ENCODE results near the gene TMEM187.

Gene TMEM187

DNA sequence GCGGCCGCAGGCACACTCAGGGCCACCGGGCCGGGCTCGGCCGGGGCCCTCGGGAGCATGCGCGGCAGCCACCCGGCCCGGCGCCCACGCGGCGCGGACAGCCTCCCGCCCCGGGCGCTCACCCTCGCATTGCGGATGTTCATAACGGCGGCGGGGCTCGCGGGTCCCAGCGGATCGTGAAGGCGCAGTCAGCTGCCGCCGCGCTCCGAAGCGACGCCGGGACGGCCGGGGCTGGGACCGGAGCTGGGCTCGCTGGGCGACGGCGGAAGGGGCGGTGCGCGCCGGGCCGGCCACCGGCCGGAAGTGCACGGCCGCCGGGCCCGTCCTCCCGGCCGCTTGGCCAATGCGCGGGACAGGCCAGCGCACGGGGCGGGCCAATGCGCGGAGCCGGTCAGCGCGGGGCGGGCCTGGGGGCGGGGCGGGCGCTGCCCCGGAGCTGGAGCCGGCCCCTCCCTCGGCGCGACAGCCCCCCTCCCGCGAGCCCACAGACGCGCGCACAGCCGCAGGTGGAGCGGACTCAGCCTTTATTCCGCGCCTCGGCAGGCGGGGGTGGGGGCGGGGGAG, 37.7 kb upstream of the TMEM187 start, which contains the start of gene NAA10:
TSS of gene NAA10 (minus strand) at position 276 of the 564 bp plus-strand sequence. CDS start at position 143, 133 bp downstream.
- peak in 1 of 2 donors; percentile 22 for DNase-seq (ENCODE audit: low read depth in 2 of 2)

DNA sequence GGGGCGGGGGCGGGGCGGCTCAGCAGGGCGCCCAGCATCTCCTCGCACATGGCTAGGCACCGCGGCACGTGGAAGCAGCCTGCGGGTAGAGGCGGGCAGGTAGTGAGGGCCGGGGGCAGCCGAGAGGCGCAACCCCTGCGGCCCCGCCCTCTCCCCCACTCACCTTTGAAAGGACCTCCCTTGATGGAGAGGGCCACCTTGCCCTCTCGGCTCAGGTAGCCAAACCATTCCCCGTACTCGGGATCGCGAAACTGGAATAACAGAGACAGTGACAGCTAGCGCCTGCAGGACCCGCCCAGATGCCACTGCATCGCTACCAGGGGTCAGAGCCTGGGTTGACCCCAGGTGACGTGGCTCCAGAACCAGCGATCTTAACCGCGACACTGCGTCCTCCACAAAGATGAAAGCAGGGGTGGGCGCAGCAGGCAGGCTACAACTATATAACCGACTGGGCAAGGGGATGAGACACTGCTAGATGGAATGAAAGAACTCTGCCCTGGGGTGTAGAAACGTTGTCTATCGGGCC, 37.2 kb upstream of the TMEM187 start:
- no peak for DNase-seq (ENCODE audit: low read depth in 2 of 2)

GRCh38 chrX:153937056-153937455, 35.5 kb upstream of the TMEM187 start:
- DNase-seq (ENCODE audit: low read depth in 2 of 2): no peak

- no peak for DNase-seq (ENCODE audit: low read depth in 2 of 2)
Measured at GRCh38 chrX:153938226-153938786, 34.2 kb upstream of the TMEM187 start.

- DNase-seq (ENCODE audit: low read depth in 2 of 2): no peak
Measured at GRCh38 chrX:153939573-153939972, 33.0 kb upstream of the TMEM187 start.

DNA sequence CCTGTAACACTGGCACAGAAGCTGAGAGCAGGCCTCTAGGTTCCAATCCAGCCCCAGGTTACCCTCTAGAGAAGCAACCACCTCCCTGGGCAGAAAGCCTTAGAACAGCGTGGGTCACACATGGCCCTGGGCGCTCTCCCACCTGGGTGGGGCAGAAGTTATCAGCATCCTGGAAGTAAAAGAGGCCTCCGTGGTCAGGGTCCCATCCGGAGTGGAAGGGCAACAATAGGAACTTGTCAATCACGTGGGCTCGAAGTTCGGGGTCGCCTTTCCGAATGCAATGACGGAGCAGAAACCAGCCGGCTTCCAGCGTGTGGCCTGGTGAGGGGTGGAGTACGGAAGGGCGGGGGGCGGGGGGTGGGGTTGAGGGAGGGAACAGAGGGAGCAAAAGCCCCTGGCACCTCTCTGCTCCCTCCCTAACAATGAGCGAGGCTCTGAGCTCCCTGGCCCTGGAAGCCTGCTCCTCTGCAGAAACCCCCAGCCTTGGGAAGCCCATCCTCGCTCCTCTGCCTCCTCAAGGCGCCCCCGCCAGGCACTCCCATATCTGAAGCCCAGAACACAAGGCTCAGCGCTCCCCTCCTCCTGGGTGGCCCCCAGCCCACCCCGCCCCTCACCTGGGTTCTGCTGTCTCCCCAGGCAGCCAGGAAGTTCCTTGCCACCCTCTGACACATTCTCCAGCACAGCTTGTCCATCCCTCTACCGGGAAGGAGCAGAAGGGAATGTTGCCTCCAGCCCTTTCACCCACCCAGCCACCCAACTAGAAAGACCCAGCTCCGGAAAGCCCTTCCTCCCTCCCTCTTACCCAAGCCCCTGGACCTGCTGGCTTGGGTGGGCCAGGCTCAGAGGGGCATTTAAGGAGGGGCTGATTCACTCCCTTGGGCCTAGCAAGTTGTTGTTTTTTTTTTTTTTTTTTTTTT, 31.0 kb upstream of the TMEM187 start:
- DNase-seq (ENCODE audit: low read depth in 2 of 2): no peak

DNA sequence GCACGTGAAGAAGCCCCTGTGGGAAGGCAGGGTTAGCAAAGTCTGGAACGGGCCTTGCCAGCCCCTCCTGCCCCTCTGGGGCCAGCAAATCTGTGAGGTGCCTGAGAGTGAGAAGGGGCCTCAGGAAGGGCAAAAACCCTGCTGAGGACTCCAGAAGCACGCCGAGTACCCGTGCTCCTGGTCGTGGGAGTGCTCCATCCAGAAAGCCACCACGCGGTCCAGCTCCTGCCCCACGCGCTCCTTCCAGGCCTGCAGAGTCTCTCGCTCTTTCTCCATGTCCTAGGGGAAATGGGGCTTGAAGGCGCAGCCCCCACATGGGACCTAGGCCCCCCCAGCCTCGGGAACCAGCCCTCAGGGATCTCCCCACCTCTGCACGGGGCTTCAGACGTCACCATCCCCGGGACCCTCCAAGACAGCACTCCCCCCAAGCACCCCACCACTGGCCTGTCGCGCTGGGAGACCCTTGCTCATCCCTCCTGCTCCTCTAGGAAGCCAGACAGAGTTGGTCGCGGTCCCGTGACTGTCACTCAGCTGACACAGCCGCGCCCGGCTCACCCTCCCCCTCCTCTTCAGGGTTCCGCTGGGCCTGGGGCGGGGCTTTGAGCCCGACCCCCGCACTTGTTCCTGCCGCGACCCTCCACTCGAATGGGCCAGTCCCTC, 28.3 kb upstream of the TMEM187 start, which contains the start of gene RENBP:
TSS of gene RENBP (minus strand) at position 504 of the 660 bp plus-strand sequence. CDS start at position 471, 33 bp downstream.
- no peak for DNase-seq (ENCODE audit: low read depth in 2 of 2)

GRCh38 chrX:153944800-153945150, 27.8 kb upstream of the TMEM187 start:
- no peak for DNase-seq (ENCODE audit: low read depth in 2 of 2)

DNA sequence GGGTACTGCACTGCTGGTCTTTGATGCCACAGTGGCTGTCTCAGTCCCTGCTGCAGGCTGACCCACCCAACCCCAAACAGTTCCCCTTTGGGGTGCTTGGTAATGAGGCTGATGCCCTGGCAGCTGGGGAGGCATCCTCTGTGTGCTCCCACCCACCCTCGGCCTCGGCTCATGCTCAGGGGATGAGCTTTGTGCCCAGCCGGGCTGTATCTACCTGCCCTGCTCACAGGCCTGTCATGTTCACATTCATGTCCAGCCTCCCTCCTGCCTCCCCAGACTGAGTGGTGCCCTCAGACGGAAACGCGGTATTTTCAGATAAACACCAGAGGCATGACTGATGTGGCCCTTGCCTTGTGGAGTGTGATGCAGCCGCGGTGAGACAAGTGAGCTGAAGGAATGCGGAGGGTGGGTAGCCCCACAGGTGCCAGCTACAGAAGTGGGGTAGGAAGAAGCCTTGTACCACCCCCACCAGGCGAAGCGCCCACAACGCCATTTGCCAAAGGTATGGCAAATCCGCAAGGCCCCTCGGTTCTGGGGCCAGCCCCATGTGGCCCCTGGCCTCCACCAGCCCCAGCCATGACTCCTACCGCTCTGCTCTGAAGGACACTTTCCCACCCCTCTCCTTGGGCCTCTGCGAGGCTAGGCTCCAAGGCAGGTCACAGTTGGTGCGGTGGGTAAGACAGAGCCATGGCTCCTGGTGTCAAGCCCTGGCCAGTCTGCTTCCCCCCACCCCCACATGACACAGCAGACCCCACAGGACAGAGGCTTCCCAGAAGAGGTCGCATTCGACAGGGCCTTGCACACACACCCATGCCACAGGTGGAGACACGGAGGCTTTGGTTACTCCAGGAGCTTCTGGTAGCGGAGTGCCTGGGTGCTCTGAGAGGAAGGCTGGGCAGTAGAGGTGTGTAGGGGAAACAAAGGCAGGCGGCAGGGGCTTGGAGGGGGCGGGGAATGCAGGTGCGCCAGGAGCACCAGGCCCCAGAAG, 26.3 kb upstream of the TMEM187 start:
- no peak for DNase-seq (ENCODE audit: low read depth in 2 of 2)

DNA sequence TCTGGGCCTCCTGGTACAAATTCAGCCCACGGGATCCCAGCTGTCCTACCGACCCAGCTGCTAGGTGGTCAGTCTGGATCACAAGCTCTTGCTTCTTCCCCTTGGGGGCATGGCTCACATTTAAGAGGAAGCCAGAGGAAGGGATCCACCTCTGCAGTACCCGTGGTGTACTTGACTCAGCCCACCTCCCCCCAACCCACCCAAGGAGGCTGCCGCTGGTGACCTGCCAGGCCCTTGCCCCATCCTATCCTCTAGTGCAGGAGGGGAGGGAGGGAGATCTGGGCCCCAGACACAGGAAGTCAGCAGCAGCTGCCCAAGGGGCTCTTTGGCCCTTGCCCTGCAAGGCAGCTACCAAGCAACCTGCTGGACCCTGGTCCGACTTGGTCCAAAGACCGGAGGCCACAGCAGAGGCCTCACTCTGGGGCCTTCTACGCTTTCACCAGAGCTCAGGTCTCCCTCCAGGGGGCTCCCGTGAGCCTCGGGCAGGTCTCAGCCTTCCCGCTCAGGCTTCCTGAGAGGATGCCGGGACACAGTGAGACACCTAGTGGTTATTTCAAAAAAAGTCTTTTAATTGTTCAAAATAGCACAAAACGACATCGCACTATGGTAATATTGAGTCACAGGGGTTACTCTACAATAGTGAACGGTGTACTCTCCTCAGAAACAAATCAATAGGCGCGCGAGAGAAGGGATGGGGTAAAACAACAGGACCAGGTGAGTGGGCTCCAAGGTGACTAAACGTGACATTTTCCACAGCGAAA, 25.4 kb upstream of the TMEM187 start:
- peak in 1 of 2 donors; percentile 57 for DNase-seq (ENCODE audit: low read depth in 2 of 2)

GRCh38 chrX:153948002-153948466, 24.5 kb upstream of the TMEM187 start:
- DNase-seq (ENCODE audit: low read depth in 2 of 2): no peak

GRCh38 chrX:153948847-153949805, 23.4 kb upstream of the TMEM187 start:
- DNase-seq (ENCODE audit: low read depth in 2 of 2): no peak

- DNase-seq (ENCODE audit: low read depth in 2 of 2): no peak
Measured at GRCh38 chrX:153950127-153950526, 22.4 kb upstream of the TMEM187 start.

DNA sequence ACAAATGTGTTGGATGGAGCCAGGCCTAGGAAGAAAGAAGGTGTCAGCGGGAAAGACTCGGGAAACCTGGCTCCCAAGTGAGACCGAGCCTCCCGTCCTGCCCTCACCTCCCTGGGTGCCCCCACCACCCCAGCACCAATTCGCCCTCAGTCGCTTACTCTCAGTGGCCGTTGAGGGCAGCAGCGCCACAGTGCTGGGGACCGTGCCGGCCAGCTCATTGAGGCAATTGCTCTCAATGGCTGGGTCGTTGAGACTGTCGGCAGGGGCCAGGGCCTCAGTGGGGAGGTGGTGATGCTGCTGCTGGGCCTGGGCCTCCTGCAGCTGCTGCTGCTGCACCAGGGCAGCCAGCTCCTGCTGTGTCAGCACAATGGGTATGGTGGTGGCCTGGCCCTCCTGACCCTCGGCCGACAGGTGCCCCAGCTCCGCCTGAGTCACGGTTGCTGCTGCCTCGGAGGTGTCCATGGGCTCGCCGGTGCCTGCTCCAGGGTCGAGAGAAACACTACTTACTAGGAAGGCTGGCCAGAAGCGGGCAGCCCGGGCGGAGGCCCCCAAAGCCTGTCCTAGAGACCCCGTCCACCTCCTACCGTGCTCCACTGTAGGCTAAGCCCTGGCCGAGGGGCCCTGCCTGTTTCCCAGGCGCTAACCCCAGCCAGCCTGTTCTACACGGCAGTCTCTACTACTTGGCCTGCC, 20.7 kb upstream of the TMEM187 start:
- DNase-seq (ENCODE audit: low read depth in 2 of 2): no peak

- DNase-seq (ENCODE audit: low read depth in 2 of 2): no peak
Measured at GRCh38 chrX:153952373-153953026, 20.1 kb upstream of the TMEM187 start.

DNA sequence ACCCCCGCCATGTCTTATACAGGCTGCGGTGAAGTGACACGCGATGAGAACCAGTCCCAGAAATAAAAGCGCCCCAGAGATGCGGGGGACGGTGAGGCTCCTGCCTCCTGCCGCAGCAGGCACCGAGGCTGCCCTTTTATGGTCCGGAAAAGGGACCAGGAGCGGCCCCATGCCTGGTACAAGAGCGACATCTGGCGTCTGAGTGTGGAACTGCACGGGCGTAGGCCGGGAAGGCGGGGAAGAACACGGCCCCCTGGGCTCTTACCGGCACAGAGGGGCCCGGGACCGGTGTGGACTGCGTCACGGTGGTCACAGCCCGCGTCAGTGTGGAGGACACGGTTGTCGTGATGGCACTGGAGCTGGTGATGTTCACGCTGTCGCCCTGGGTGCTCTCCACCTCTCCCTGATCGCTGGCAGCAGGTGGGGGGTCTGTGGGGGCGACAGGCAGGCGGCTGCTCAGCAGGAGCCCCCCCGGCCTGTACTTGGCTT, 19.2 kb upstream of the TMEM187 start:
- DNase-seq (ENCODE audit: low read depth in 2 of 2): peak; percentile 59 to 64

GRCh38 chrX:153953892-153954557, 18.5 kb upstream of the TMEM187 start:
- DNase-seq (ENCODE audit: low read depth in 2 of 2): no peak

All from stimulated activated CD8-positive, alpha-beta memory T cell treated with anti-CD3 and anti-CD28 coated beads, Interleukin-7, amount 100 ng/mL, for 1 hour (primary cell).